Erythroblast (primary cell): ENCODE data around the gene CAPN5.

ENCODE experiments used
- GATA1 ChIP-seq: IDR thresholded peaks from 2 replicates; pipeline ENCODE4 v1.6.1; 2011; ENCODE audit warnings: low read depth, mild to moderate bottlenecking, control low read depth, low read length, moderate library complexity
- POLR2A ChIP-seq: IDR thresholded peaks from 2 replicates; pipeline ENCODE4 v1.6.1; 2011; ENCODE audit warnings: mild to moderate bottlenecking, low read length

- TF ChIP-seq POLR2A: no peak
- no peak for TF ChIP-seq GATA1
These were observed 70.7 kb downstream of the CAPN5 start for GRCh38 chr11:77137421-77137820.
